ENCODE data around the gene PROS1.

DNA sequence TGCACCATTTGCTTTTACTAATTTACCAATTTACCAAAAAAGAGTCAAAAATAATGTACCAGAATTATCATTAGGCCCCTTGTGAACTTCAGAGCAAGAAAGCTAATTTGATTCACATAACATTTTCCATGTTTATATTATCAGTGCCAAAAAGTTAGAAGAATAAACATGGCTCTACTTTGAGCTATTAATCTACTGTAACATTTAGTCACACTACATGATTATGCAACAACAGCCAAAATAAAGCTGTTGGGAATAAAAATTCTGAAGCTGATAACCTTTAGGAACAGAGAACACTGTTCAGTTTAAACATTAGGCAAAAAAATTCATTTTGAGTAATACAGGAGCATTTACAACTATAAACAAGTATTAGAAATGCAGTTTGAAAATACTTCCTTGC is 63.6 kb downstream of the PROS1 start:
- TF ChIP-seq POLR2AphosphoS5 (IDR thresholded peaks at IDR 0.05; ENCODE audit: low read depth, low read length) (no peak), POLR2A (IDR thresholded peaks at IDR 0.05; ENCODE audit: low read depth, low read length) (no peak)
